ENCODE data around the gene BORA.

DNA sequence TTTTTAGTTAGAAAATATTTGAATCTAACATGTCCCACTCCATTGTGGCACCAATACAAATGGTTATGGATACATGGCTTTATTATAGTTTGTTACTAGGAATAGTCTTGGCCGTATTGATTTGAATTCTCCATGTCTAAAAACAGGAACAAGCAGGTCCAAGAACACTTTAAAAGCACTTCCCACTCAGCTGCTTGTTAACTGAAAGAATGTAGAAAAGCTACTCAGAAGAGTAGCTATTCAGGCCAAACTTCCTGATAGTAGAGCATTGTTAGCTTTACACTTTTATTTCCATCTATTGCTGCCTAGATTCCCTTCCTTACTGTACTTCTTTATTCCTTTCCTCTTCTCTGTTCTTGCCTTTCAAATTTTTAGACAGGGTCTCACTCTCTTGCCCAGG lies 61.1 kb downstream of the BORA start:
- TF ChIP-seq CTCF (IDR thresholded peaks at IDR 0.05): no peak
- TF ChIP-seq POLR2A (IDR thresholded peaks at IDR 0.05): no peak

Measured in ovary (tissue), 3 donors.